SJSA1 (cell line): ENCODE results near the gene NPC2. TPM values are rescaled to one million over a fixed set of nuclear protein-coding genes. Genes with fewer than 3 reads are reported as not detected.

ENCODE experiments used
- total RNA-seq: library from RNA; depleted of rRNA; stranded (reverse); fragments of >200 nt; shearing (Covaris generic); gene quantifications from 2 replicates; pipeline ENCODE4 v1.2.3, GENCODE V29; 2014; rRNA removed

The NPC2 gene
- total RNA-seq, 1 experiment from 2014 or later = 110 TPM

Other genes starting within 250 kb of the NPC2 start
- 11.1 and 12.3 TPM in 2 replicates for gene ABCD4, start 190.4 kb downstream of the NPC2 start, total RNA-seq
- gene VRTN, start 144.8 kb downstream of the NPC2 start, total RNA-seq = not detected in 2 replicates
- not detected in 2 replicates for gene SYNDIG1L, start 67.1 kb downstream of the NPC2 start, total RNA-seq
- gene ISCA2, start 460 bp upstream of the NPC2 start, total RNA-seq = 9.2 and 29.5 TPM in 2 replicates
- 1.3 and 2.2 TPM in 2 replicates for gene LTBP2, start 118.9 kb upstream of the NPC2 start, total RNA-seq
- 15.2 and 23.2 TPM in 2 replicates for gene AREL1, start 219.8 kb upstream of the NPC2 start, total RNA-seq
- gene FCF1, start 219.8 kb upstream of the NPC2 start, total RNA-seq = 9.4 and 25.9 TPM in 2 replicates